ENCODE results near the gene ZNF358. TPM values are rescaled to one million over a fixed set of nuclear protein-coding genes. Genes with fewer than 3 reads are reported as not detected.

ZNF358 gene
- total and polyA plus RNA-seq, 2 of the 13 experiments (the other 11 are each of a cell fraction or from before 2014, with no cell fraction given), result 9.1 to 37.0 TPM

DNA sequence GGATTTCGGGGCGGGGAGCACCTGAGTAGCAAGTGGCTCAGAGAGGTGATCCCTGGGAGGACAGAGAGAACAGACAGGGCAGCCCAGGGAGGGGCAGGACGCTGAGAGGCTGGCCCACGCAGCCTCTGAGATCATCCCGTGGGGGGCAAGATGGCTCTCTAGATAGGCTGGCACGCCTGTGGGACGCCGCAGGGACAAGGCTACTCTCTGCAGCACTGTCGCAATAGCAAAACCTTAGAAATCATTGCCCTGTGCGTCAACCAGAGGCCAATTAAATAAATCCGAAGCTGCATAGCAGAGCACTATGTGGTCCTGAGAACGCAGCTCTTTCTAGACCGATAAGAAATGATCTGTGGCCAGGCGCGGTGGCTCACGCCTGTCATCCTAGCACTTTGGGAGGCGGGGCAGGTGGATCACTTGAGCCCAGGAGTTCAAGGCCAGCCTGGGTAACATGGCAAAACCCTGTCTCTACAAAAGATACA, 32.1 kb upstream of the ZNF358 start (continued):
- TF ChIP-seq, protein P1, sequence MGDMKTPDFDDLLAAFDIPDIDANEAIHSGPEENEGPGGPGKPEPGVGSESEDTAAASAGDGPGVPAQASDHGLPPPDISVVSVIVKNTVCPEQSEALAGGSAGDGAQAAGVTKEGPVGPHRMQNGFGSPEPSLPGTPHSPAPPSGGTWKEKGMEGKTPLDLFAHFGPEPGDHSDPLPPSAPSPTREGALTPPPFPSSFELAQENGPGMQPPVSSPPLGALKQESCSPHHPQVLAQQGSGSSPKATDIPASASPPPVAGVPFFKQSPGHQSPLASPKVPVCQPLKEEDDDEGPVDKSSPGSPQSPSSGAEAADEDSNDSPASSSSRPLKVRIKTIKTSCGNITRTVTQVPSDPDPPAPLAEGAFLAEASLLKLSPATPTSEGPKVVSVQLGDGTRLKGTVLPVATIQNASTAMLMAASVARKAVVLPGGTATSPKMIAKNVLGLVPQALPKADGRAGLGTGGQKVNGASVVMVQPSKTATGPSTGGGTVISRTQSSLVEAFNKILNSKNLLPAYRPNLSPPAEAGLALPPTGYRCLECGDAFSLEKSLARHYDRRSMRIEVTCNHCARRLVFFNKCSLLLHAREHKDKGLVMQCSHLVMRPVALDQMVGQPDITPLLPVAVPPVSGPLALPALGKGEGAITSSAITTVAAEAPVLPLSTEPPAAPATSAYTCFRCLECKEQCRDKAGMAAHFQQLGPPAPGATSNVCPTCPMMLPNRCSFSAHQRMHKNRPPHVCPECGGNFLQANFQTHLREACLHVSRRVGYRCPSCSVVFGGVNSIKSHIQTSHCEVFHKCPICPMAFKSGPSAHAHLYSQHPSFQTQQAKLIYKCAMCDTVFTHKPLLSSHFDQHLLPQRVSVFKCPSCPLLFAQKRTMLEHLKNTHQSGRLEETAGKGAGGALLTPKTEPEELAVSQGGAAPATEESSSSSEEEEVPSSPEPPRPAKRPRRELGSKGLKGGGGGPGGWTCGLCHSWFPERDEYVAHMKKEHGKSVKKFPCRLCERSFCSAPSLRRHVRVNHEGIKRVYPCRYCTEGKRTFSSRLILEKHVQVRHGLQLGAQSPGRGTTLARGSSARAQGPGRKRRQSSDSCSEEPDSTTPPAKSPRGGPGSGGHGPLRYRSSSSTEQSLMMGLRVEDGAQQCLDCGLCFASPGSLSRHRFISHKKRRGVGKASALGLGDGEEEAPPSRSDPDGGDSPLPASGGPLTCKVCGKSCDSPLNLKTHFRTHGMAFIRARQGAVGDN (CRISPR knock-in tag; IDR thresholded peaks at IDR 0.05), result peak; percentile 12; the same call in 1 of the 2 replicates
- TF ChIP-seq GATA4 (IDR thresholded peaks at IDR 0.05; ENCODE audit: borderline replicate concordance, low read depth), result no peak
- TF ChIP-seq, protein P2, sequence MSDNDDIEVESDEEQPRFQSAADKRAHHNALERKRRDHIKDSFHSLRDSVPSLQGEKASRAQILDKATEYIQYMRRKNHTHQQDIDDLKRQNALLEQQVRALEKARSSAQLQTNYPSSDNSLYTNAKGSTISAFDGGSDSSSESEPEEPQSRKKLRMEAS (IDR thresholded peaks at IDR 0.05), result peak; percentile 25; the same call in 1 of the 2 replicates
- TF ChIP-seq ZNF724P (CRISPR knock-in tag; IDR thresholded peaks at IDR 0.05; ENCODE audit: borderline replicate concordance), result no peak
- TF ChIP-seq, protein P3, sequence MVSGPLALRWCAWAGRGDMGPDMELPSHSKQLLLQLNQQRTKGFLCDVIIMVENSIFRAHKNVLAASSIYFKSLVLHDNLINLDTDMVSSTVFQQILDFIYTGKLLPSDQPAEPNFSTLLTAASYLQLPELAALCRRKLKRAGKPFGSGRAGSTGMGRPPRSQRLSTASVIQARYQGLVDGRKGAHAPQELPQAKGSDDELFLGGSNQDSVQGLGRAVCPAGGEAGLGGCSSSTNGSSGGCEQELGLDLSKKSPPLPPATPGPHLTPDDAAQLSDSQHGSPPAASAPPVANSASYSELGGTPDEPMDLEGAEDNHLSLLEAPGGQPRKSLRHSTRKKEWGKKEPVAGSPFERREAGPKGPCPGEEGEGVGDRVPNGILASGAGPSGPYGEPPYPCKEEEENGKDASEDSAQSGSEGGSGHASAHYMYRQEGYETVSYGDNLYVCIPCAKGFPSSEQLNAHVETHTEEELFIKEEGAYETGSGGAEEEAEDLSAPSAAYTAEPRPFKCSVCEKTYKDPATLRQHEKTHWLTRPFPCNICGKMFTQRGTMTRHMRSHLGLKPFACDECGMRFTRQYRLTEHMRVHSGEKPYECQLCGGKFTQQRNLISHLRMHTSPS (CRISPR knock-in tag; IDR thresholded peaks at IDR 0.05; ENCODE audit: low read depth), result 0 out of 2 replicates have a peak, but pooled peaks have one; percentile 36
- TF ChIP-seq NBN (conservative IDR thresholded peaks at IDR 0.05), result no peak
- TF ChIP-seq ZNF282 (IDR thresholded peaks at IDR 0.05; ENCODE audit: partially characterized antibody), result no peak
- TF ChIP-seq, protein P4, sequence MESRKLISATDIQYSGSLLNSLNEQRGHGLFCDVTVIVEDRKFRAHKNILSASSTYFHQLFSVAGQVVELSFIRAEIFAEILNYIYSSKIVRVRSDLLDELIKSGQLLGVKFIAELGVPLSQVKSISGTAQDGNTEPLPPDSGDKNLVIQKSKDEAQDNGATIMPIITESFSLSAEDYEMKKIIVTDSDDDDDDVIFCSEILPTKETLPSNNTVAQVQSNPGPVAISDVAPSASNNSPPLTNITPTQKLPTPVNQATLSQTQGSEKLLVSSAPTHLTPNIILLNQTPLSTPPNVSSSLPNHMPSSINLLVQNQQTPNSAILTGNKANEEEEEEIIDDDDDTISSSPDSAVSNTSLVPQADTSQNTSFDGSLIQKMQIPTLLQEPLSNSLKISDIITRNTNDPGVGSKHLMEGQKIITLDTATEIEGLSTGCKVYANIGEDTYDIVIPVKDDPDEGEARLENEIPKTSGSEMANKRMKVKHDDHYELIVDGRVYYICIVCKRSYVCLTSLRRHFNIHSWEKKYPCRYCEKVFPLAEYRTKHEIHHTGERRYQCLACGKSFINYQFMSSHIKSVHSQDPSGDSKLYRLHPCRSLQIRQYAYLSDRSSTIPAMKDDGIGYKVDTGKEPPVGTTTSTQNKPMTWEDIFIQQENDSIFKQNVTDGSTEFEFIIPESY (CRISPR knock-in tag; IDR thresholded peaks at IDR 0.05), result no peak
- TF ChIP-seq RELA (CRISPR knock-in tag; IDR thresholded peaks at IDR 0.05), result no peak
- TF ChIP-seq, protein P5, sequence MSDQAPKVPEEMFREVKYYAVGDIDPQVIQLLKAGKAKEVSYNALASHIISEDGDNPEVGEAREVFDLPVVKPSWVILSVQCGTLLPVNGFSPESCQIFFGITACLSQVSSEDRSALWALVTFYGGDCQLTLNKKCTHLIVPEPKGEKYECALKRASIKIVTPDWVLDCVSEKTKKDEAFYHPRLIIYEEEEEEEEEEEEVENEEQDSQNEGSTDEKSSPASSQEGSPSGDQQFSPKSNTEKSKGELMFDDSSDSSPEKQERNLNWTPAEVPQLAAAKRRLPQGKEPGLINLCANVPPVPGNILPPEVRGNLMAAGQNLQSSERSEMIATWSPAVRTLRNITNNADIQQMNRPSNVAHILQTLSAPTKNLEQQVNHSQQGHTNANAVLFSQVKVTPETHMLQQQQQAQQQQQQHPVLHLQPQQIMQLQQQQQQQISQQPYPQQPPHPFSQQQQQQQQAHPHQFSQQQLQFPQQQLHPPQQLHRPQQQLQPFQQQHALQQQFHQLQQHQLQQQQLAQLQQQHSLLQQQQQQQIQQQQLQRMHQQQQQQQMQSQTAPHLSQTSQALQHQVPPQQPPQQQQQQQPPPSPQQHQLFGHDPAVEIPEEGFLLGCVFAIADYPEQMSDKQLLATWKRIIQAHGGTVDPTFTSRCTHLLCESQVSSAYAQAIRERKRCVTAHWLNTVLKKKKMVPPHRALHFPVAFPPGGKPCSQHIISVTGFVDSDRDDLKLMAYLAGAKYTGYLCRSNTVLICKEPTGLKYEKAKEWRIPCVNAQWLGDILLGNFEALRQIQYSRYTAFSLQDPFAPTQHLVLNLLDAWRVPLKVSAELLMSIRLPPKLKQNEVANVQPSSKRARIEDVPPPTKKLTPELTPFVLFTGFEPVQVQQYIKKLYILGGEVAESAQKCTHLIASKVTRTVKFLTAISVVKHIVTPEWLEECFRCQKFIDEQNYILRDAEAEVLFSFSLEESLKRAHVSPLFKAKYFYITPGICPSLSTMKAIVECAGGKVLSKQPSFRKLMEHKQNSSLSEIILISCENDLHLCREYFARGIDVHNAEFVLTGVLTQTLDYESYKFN (CRISPR knock-in tag; conservative IDR thresholded peaks at IDR 0.05), result peak; percentile 68
- TF ChIP-seq NRL (CRISPR knock-in tag; IDR thresholded peaks at IDR 0.05; ENCODE audit: borderline replicate concordance), result 0 out of 2 replicates have a peak, but pooled peaks have one; percentile 48
- TF ChIP-seq CC2D1A (CRISPR knock-in tag; IDR thresholded peaks at IDR 0.05), result no peak

Measured in HepG2 (cell line).